Measurements from ENCODE around the gene SYT5. TPM values are rescaled to one million over a fixed set of nuclear protein-coding genes. Genes with fewer than 3 reads are reported as not detected.

The SYT5 gene
- 3.3 and 5.7 TPM in 2 replicates for total RNA-seq (2014; rRNA removed; shearing (Covaris generic))

DNA sequence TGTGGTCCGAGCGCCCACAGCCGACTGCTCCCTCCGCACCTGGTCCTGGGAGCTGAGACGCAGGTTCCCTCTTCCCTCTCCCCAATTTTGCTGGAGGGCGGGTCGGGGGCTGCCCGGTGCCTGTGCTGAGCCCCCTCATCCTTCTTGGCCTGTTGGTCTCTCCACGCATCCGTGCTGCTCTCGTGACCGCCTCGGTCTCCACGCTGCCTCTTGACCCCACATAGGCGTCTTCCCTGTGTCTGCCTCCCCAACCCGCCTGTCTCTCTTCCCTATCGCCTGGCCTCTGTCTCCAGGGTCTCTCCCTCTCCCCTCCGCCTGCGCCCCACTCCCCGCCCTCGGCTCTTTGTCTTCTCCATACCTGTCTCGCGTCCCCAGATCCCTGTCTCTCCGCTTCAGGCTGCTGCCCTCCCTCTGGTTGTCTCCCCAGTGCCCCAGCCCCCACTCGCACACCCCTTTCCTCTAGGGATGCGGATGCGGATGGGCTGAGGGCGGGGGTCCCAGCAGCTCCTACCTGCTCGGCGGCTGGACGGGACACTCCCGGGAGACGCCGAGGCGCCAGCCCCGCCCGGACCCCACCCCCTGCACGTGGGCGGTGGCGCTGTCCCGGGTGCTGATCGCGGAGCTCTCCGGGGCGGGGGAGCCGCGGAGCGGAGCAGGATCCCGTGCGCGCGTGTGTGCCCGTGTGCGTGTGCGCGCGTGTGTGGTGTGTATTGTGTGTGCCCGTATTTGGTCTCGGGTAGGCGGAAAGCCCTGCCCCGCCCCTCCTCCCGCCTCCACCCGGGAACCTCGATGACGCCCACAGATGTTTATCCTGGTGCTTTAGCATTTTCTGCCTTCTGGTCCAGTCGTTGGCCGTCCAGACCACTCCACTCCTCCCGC lies at the start of gene SYT5:
SYT5 (minus strand) TSS at position 684 of the 879 bp plus-strand sequence. CDS start 1,248 bp downstream, outside the sequence.

DNA sequence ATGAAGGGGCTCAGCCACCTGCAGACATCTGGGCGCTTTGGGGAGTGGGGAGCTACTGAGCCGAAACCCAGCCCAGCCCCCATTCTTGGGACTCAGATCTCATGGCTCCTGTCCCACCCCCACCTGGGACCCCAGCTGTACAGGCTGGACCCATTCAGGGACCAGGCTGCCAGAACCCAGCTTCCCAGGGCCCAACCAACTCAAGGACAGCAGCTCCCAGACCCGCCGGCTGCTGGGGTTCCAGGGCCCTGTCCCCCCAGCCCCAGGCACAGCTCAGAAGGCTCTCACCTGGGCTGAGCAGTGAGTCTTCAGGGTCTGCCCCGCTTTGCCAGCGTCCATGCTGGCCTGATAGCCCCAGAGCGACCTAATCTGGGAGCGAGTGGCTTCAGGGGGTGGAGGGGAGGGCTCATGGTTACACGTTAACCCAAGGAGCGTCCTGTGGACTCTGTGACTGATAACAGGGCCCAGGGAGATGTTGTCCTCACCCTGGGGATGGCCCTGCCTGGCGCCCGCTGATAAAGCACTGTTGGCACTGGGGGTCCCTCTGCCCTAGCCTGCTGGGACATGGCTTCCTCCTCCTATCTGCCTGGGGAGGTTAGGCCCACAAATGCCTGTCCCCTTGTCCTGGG lies 48.4 kb upstream of the SYT5 start, which contains the start of gene TMEM86B:
TMEM86B (minus strand) TSS at position 361 of the 629 bp plus-strand sequence; CDS start at position 339, 22 bp downstream.

DNA sequence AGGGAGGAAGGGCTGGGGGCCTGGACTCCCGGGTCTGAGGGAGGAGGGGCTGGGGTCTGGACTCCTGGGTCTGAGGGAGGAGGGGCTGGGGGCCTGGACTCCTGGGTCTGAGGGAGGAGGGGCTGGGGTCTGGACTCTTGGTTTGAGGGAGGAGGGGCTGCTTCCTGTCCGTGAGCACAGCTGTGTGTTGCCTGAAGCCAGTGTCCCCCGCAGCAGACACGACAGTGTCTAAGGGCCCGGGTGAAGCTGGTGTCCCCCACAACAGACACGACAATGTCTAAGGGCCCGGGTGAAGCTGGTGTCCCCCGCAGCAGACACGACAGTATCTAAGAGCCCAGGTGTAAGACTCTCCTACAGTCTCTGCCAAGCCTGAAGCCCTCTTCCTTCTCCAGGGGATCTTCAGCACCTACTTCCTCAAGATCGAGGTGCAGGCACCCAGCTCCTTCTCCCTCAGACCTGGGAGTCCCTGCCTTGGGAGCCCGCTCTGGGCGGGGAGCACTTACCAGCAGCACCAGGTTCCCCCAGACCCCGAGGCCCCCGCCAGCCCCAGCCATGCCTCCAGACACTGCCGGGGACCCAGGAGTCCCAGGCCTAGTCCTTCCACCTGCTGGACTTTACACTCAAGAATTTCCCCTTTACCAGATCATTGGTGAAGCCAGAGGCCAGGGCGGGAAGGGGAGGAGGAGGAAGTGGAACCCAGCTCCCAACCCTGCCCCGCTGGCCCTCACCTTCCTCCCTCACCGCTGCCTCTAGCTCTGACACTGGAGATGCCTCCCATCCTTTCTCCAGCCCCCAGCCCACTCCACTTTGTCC lies 29.0 kb upstream of the SYT5 start, which contains the start of gene PTPRH:
PTPRH (minus strand) TSS at position 622 of the 813 bp plus-strand sequence; CDS start at position 554, 68 bp downstream.

DNA sequence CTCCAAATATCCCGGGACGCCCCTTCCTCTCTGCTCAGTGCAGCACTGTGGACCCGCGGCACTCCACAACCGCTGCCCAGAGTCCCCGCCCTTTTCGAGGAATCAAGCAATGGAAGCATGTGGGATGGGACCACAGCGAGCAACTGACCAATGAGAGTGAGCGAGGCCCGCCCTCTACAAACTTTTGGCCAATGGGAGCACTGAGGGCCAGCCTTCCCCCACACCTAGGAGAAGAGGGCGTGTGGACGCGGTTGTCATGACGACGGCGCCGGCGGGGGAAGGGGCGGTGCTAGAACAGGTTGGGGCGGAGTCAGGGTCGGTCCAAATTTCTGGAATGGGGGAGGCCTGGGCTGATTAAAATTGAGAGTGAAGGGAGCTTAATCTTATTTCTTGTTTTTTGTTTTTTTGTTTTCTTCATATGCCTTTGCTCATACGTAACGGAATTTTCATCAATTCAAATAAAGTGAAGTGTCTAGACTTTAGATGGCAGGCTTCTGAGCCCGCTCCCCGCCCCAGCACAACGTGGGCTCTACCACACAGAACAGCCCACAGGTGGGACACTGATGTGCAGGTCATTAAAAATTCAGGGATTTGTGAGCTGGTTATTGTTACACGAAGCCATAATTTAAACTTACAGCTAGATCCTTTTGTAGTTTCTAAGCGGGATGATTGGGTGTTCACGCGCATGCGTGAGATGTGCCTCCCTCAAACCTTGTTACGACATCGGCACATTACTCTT lies 13.4 kb downstream of the SYT5 start, which contains the start of gene DNAAF3:
DNAAF3 (minus strand) TSS at position 84 of the 739 bp plus-strand sequence. CDS start 200 bp downstream, outside the sequence.

DNA sequence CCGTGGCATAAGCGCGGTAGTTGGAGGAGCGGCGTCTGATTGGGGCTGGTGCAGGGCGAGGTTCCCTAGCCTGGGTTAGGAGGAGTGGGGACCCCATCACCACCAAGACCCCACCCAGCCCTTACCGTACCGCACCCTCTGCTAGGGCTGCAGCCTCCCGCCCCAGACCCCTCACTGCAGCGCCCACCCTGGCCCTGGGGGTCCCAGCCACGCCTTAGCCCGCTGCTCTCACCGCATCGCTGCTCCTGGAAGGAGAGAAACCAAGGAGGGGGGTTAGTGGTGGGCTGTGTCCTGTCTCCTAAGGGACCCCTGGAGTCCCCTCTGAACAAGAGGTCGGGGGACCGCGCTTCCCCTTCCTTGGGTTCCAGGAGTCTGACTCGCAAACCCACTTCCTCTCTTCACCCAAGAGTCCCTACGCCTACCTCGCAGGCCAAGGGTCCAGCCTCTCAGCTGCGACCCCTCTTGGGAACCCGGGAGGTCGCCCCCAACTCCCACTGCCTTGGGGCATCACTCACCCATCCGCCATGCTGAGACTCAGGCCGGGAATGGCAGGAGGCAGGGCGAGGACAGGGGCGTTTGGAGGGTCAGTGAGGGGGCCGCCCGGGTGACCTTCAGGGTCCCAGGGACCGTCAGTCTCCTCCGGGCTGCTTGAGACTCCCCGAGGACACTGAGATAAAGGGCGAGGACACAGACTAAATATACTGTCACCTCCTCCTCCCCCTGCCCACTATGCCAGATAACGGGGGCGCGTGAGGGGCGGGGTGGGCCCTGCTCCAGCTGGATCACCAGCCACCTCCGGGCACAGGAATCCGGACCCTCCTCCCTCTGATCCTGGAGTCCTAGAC lies 22.8 kb downstream of the SYT5 start, which contains the start of gene TNNI3:
TNNI3 (minus strand) TSS at position 669 of the 845 bp plus-strand sequence; CDS start at position 526, 143 bp downstream.

DNA sequence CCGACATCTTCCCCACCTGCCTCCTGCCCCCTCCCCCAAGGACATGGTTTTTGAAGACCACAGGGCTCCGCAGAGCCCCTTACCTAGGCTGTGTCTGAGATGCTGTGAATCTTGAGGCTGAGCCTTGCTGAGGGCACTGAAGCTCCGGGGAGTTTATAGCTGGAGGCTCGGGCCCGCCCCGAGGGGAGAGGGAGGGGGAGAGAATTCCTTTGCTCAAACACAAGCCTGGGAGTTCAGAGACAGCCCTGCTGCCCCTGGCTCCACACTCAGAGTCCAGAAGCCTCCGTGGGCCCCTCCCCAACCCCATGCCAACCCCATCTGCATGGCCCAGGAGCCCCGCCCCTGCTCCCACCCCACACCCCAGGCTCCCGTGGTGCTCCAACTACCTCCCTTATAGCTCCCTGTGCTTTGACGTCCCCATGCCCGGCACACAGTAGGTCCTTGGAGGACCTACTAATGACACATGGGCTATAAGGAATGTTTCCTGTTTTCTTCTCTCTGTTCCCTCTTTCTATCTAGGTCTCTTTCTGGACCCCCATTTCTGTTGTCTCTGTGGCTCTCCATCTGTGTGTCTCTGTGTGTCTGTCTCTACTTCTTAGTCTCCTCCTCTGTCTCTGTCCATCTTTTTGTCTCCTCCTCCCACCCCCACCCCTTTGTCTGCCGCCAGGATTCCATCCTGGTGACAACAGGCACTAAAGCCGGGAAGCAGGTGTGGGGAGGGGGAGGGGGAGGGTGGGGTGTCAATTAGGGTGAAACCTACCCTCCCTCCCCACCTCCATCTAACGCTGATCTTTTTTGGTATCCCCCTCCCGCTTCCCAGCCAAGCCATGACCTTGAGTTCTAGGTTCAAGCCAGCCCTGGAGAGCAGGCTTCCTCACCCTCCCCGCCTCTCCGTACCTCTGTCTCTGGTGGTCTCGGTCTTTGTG lies 30.7 kb downstream of the SYT5 start, which contains the start of gene TNNT1:
TNNT1 (minus strand) TSS at position 129 of the 926 bp plus-strand sequence. CDS start 2,049 bp downstream, outside the sequence.

Small RNAs within 50 kb of the gene (small RNA-seq; reads per million reads assigned to genes)
- gene MIR7975 = not detected
- not detected for gene RF01210

Other genes starting within 250 kb of the SYT5 start
- gene NLRP7, start 232.8 kb downstream of the SYT5 start, total RNA-seq (2014; rRNA removed; shearing (Covaris generic)) = not detected in 2 replicates
- gene NLRP2, start 213.9 kb downstream of the SYT5 start, total RNA-seq (2014; rRNA removed; shearing (Covaris generic)) = 1.2 and 4.1 TPM in 2 replicates
- gene GP6, start 142.0 kb downstream of the SYT5 start, total RNA-seq (2014; rRNA removed; shearing (Covaris generic)) = not detected in 2 replicates
- gene RDH13, start 117.1 kb downstream of the SYT5 start, total RNA-seq (2014; rRNA removed; shearing (Covaris generic)) = 16.1 and 18.9 TPM in 2 replicates
- 3.0 and 4.6 TPM in 2 replicates for gene EPS8L1, start 104.4 kb downstream of the SYT5 start, total RNA-seq (2014; rRNA removed; shearing (Covaris generic))
- 92.2 and 96.9 TPM in 2 replicates for gene PPP1R12C, start 62.7 kb downstream of the SYT5 start, total RNA-seq (2014; rRNA removed; shearing (Covaris generic))
- gene TNNT1, start 31.1 kb downstream of the SYT5 start, total RNA-seq (2014; rRNA removed; shearing (Covaris generic)) = 82.8 and 83.9 TPM in 2 replicates
- 1.2 TPM in 1 of 2 replicates, not detected in the other for gene TNNI3, start 22.6 kb downstream of the SYT5 start, total RNA-seq (2014; rRNA removed; shearing (Covaris generic))
- gene DNAAF3, start 13.7 kb downstream of the SYT5 start, total RNA-seq (2014; rRNA removed; shearing (Covaris generic)) = 2.6 and 2.9 TPM in 2 replicates
- gene PTPRH, start 29.2 kb upstream of the SYT5 start, total RNA-seq (2014; rRNA removed; shearing (Covaris generic)) = 16.5 and 18.5 TPM in 2 replicates
- gene TMEM86B, start 48.5 kb upstream of the SYT5 start, total RNA-seq (2014; rRNA removed; shearing (Covaris generic)) = 0.90 and 3.1 TPM in 2 replicates
- gene PPP6R1, start 78.7 kb upstream of the SYT5 start, total RNA-seq (2014; rRNA removed; shearing (Covaris generic)) = 63.9 and 64.2 TPM in 2 replicates
- gene HSPBP1, start 99.8 kb upstream of the SYT5 start, total RNA-seq (2014; rRNA removed; shearing (Covaris generic)) = 83.0 and 94.4 TPM in 2 replicates
- 24.6 and 33.9 TPM in 2 replicates for gene BRSK1, start 103.7 kb upstream of the SYT5 start, total RNA-seq (2014; rRNA removed; shearing (Covaris generic))
- gene TMEM150B, start 145.1 kb upstream of the SYT5 start, total RNA-seq (2014; rRNA removed; shearing (Covaris generic)) = not detected in 2 replicates
- 16.7 and 17.0 TPM in 2 replicates for gene KMT5C, start 159.6 kb upstream of the SYT5 start, total RNA-seq (2014; rRNA removed; shearing (Covaris generic))
- gene COX6B2, start 174.4 kb upstream of the SYT5 start, total RNA-seq (2014; rRNA removed; shearing (Covaris generic)) = 0.08 and 0.26 TPM in 2 replicates
- not detected in 2 replicates for gene GARIN5B, start 183.0 kb upstream of the SYT5 start, total RNA-seq (2014; rRNA removed; shearing (Covaris generic))
- 27.0 and 27.7 TPM in 2 replicates for gene IL11, start 190.2 kb upstream of the SYT5 start, total RNA-seq (2014; rRNA removed; shearing (Covaris generic))
- gene TMEM190, start 196.5 kb upstream of the SYT5 start, total RNA-seq (2014; rRNA removed; shearing (Covaris generic)) = 0.45 and 1.4 TPM in 2 replicates
- gene TMEM238, start 204.0 kb upstream of the SYT5 start, total RNA-seq (2014; rRNA removed; shearing (Covaris generic)) = 1.1 and 1.6 TPM in 2 replicates
- 710 and 881 TPM in 2 replicates for gene RPL28, start 205.6 kb upstream of the SYT5 start, total RNA-seq (2014; rRNA removed; shearing (Covaris generic))
- 1,207 and 1,551 TPM in 2 replicates for gene UBE2S, start 227.5 kb upstream of the SYT5 start, total RNA-seq (2014; rRNA removed; shearing (Covaris generic))

Data from A375 (cell line).